ENCODE results near the gene TMEM154.

DNA sequence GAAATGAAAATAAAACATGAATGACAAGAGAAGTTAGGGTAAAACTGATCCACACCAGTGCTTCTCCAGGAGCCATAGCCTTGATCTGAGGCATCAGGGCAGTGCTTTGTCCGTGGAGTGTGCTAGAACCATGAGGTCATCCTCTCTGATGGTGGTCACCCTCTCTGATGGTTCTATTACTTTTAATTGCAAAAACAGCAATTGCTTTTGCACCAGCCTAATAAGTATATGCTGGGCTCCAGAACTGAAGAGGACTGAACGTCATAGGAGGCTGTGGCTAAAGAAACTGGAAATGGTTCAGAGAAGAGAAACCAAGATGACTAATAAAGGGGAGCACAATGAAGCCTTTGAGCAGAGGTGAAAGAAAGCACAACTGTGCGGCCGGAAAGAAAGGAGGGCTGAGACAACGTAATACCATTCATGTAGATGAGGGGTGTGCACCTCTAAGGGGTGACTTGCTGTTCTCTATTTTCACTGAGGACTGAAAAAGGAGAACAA lies 17.0 kb upstream of the TMEM154 start:
- TF ChIP-seq, protein P1, sequence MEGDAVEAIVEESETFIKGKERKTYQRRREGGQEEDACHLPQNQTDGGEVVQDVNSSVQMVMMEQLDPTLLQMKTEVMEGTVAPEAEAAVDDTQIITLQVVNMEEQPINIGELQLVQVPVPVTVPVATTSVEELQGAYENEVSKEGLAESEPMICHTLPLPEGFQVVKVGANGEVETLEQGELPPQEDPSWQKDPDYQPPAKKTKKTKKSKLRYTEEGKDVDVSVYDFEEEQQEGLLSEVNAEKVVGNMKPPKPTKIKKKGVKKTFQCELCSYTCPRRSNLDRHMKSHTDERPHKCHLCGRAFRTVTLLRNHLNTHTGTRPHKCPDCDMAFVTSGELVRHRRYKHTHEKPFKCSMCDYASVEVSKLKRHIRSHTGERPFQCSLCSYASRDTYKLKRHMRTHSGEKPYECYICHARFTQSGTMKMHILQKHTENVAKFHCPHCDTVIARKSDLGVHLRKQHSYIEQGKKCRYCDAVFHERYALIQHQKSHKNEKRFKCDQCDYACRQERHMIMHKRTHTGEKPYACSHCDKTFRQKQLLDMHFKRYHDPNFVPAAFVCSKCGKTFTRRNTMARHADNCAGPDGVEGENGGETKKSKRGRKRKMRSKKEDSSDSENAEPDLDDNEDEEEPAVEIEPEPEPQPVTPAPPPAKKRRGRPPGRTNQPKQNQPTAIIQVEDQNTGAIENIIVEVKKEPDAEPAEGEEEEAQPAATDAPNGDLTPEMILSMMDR (IDR thresholded peaks at IDR 0.05; ENCODE audit: poor library complexity, severe bottlenecking) = no peak
- TF ChIP-seq EZH2 (IDR thresholded peaks at IDR 0.05; ENCODE audit: borderline replicate concordance, insufficient read depth, low read length, poor library complexity, severe bottlenecking) (no peak), POLR2AphosphoS5 (IDR thresholded peaks at IDR 0.05) (no peak), TAF1 (IDR thresholded peaks at IDR 0.05; ENCODE audit: low read depth) (no peak), RAD21 (conservative IDR thresholded peaks at IDR 0.05) (no peak), SMC3 (conservative IDR thresholded peaks at IDR 0.05; ENCODE audit: poor library complexity) (no peak)
- TF ChIP-seq, protein P2, sequence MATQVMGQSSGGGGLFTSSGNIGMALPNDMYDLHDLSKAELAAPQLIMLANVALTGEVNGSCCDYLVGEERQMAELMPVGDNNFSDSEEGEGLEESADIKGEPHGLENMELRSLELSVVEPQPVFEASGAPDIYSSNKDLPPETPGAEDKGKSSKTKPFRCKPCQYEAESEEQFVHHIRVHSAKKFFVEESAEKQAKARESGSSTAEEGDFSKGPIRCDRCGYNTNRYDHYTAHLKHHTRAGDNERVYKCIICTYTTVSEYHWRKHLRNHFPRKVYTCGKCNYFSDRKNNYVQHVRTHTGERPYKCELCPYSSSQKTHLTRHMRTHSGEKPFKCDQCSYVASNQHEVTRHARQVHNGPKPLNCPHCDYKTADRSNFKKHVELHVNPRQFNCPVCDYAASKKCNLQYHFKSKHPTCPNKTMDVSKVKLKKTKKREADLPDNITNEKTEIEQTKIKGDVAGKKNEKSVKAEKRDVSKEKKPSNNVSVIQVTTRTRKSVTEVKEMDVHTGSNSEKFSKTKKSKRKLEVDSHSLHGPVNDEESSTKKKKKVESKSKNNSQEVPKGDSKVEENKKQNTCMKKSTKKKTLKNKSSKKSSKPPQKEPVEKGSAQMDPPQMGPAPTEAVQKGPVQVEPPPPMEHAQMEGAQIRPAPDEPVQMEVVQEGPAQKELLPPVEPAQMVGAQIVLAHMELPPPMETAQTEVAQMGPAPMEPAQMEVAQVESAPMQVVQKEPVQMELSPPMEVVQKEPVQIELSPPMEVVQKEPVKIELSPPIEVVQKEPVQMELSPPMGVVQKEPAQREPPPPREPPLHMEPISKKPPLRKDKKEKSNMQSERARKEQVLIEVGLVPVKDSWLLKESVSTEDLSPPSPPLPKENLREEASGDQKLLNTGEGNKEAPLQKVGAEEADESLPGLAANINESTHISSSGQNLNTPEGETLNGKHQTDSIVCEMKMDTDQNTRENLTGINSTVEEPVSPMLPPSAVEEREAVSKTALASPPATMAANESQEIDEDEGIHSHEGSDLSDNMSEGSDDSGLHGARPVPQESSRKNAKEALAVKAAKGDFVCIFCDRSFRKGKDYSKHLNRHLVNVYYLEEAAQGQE (IDR thresholded peaks at IDR 0.05; ENCODE audit: borderline replicate concordance) = no peak
